Fibroblast of villous mesenchyme (primary cell): Measurements from ENCODE around the gene GPR3. TPM values are rescaled to one million over a fixed set of nuclear protein-coding genes. Genes with fewer than 3 reads are reported as not detected.

Experiments
- DNase-seq: peaks from one replicate; pipeline ENCODE4 v3.0.0-alpha.2; 2010; ENCODE audit warnings: low read depth
- H3K4me3 ChIP-seq: 2 replicates; pipeline ENCODE4 v1.5.1; 2011; ENCODE audit warnings: low read depth, mild to moderate bottlenecking, low read length
- total RNA-seq: library from RNA; depleted of rRNA; stranded (reverse); fragments of >200 nt; gene quantifications from 2 replicates; pipeline ENCODE4 v1.2.3, GENCODE V29; 2012
- TF ChIP-seq, protein P1 (sequence below): IDR thresholded peaks from 2 replicates; pipeline ENCODE4 v1.5.1; 2012; ENCODE audit warnings: low read depth, mild to moderate bottlenecking, low read length; ENCODE audit not compliant: insufficient read depth

Gene GPR3
- total RNA-seq, 1 donor = 0.86 TPM

DNA sequence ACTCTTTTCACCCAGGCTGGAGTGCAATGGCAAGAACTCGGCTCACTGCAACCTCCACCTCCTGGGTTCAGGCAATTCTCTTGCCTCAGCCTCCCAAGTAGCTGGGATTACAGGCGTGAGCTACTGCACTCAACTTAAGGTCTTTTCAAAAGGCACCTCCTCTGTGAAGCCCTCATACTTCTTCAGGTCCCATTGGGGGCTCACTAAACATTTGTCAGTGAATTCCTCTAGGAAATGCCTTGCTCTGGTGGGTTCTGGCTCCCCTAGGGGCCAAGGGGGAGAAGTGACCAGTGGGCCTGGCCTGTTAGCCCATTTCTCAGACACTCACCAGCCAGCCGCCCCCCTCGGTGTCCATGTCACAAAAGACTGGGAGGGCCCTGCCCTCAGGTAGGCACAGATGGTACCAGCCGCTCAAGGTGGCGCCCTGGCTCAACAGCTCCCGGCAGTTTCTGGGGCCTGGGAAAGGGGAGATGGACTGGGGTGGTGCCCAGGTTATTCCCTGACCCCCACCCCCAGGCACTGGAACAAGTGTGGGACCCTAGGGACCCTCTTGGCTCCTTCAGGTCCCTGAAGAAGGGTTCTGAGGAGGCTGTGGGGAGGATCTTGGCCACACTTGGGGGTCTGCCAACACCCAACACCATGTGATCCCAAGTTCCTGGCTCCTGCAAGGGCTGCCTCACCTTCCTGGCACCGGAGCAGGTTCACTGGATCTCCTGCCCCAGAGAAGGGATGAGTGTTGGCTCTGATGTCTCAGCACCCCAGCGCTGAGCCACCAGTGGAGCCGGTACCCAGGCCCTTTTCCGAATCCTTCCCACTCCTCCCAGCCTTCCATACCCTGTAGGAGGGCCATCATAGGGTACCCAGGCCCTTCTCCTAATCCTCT, 19.4 kb upstream of the GPR3 start:
- TF ChIP-seq, protein P1, sequence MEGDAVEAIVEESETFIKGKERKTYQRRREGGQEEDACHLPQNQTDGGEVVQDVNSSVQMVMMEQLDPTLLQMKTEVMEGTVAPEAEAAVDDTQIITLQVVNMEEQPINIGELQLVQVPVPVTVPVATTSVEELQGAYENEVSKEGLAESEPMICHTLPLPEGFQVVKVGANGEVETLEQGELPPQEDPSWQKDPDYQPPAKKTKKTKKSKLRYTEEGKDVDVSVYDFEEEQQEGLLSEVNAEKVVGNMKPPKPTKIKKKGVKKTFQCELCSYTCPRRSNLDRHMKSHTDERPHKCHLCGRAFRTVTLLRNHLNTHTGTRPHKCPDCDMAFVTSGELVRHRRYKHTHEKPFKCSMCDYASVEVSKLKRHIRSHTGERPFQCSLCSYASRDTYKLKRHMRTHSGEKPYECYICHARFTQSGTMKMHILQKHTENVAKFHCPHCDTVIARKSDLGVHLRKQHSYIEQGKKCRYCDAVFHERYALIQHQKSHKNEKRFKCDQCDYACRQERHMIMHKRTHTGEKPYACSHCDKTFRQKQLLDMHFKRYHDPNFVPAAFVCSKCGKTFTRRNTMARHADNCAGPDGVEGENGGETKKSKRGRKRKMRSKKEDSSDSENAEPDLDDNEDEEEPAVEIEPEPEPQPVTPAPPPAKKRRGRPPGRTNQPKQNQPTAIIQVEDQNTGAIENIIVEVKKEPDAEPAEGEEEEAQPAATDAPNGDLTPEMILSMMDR = peak; percentile 41
- DNase-seq = no peak
- no peak overlapping the region for H3K4me3 ChIP-seq

DNA sequence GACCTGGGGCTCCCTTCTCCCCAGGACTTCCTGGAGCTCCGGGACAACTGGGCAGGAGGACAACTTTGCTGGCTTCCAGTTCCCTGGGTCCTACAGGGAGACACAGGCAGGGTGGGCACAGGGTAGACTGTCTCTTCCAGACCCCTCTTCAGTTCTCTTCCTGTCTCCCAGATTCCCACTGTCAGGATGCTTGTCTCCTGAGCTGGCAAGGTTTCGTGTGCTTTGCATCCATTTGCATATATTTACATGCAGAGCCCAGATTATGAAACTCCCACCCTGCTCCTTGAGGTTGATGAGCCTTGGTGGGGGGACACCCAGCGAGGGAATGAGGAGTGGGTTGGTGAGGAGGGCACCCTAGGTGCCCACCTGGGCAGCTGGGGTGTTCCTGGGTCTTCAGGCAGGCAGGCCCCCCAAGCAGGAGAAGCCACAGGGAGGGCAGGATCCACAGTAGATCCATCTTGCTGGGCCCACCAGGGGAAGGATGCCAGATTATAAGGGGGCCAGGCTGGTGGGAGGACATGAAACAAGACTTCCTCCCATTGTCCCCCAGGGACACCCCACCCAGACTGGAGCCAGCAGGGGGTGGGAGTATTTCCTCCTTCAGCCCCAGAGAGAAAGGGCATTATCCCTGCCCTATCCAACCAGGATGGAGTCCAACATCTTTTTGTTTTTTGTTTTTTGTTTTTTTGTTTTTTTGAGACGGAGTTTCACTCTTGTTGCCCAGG, 17.9 kb upstream of the GPR3 start, which contains the start of gene FCN3:
TSS of gene FCN3 (minus strand) at position 463 of the 725 bp plus-strand sequence. CDS start at position 457, 6 bp downstream.
- TF ChIP-seq, protein P1 = no peak
- no peak for DNase-seq
- no peak within 1 kb of the TSS for H3K4me3 ChIP-seq

DNA sequence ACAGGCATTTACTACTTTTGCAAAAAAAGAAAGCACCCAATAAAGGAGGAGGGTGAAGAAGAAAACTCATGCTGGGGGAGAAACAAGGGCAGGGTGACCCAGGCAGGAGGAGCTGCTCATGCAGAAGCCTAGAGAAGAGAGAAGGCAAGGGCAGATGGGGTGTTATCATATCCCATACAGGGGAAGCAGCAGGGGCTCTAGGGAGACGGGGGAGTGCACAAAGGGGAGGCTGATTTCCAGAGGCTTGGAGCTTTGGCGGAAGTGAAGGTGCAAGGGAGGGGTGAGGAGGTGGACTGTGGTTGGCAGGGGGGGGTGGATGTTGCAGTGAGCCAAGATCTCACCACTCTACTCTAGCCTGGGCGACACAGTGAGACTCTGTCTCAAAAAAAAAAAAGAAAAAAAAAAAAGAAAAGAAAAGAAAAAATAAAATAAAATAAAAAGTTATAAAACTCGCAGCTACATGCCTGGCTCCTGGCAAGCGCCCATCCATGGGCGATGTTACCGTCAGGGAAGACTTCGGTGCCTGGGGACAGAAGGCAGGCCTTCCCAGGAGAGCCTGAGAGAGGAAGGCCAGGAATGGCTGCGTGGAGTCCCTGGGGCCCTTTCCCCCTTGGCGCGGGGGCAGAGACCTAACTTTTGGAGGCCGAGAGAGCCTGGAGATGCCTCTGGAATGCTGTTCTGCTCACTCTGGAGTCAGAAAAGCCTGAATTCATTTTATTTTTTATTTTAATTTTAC, 14.5 kb upstream of the GPR3 start:
- DNase-seq = no peak
- TF ChIP-seq, protein P1 = no peak
- H3K4me3 ChIP-seq = no peak overlapping the region

DNA sequence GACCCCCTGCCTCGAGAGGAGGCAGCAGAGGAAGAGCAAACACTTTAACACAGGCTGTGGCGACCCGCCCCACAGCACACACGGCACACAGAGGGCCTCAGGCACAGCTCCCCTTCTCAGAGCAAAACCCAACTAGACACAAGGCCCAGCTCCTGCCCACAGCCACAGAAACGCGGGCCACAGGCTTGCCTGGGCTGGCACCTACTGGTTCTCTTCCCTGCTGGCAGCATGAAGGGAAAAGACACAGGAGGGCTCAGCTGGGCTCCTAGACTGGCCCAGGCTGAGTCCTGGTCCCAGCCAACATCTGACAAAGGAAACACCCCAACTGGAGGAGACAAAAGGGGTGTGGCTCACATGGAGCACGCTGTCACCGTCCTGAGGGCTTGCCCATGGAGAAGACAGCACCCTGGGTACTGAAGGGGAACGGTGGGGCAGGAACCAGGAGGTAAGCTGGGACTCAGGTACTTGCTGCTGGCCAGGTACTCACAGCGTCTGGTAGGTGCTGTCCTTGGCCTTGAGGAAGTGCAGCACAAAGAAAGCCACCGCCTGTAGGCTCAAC, 12.8 kb upstream of the GPR3 start:
- TF ChIP-seq, protein P1 = no peak
- H3K4me3 ChIP-seq = no peak overlapping the region
- no peak for DNase-seq

DNA sequence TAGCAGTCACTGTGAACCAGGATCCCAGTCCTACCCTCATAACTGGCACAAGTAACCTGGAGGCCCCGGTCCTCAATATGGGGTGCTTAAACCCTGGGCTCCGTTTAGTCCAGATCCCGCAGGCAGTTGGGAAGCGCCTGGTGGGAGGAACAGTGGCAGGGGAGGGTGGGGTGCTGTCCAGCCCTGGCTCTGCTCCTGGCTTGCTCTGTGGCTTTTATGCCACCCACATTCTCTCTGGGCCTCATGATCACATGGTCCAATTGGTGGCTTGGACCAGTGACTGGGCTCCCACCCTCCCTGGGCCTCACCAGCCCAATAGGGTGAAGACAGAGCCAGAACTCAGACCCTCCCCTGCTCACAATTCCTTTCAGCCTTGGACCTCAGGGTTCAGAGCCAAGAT, 12.2 kb upstream of the GPR3 start:
- no peak for DNase-seq
- H3K4me3 ChIP-seq = no peak overlapping the region
- TF ChIP-seq, protein P1 = no peak
